HL-60 (cell line): ENCODE data around the gene SGO2.

Experiments
- DNase-seq, 2 experiments: peaks; one replicate each; pipeline ENCODE4 v3.0.0-alpha.2; 2010 to 2020; ENCODE audit warnings: low read depth in 1 of 2, low spot score in 1 of 2
- H3K27ac ChIP-seq: fragments of 250-450 bp; sonication (Bioruptor Pico); replicated peaks from 2 replicates; pipeline ENCODE4 v1.5.1; 2020; ENCODE audit warnings: mild to moderate bottlenecking, moderate library complexity
- H3K27me3 ChIP-seq: fragments of 250-450 bp; sonication (Bioruptor Pico); 2 replicates; pipeline ENCODE4 v1.5.1; 2021; ENCODE audit warnings: mild to moderate bottlenecking, moderate library complexity; ENCODE audit not compliant: insufficient read depth, poor library complexity, severe bottlenecking
- H3K4me3 ChIP-seq: replicated peaks from 2 replicates; pipeline ENCODE4 v1.5.1; 2011; ENCODE audit warnings: mild to moderate bottlenecking, control low read depth, low read length; ENCODE audit not compliant: insufficient read depth
- CTCF ChIP-seq: IDR thresholded peaks from one replicate; pipeline ENCODE4 v1.5.1; 2011; ENCODE audit warnings: low read length, control low read depth, inconsistent platforms; ENCODE audit not compliant: insufficient read depth
- GABPA ChIP-seq: IDR thresholded peaks from 2 replicates; pipeline ENCODE4 v1.6.1; 2012; ENCODE audit warnings: low read depth
- POLR2AphosphoS5 ChIP-seq: IDR thresholded peaks from 2 replicates; pipeline ENCODE4 v1.6.1; 2012; ENCODE audit warnings: low read depth
- REST ChIP-seq: IDR thresholded peaks from 2 replicates; pipeline ENCODE4 v1.6.1; 2012; ENCODE audit warnings: low read depth; ENCODE audit not compliant: insufficient replicate concordance
- SPI1 ChIP-seq: IDR thresholded peaks from 2 replicates; pipeline ENCODE4 v1.6.1; 2012; ENCODE audit warnings: low read depth, mild to moderate bottlenecking, borderline replicate concordance
- long read RNA-seq: library from polyadenylated mRNA; unstranded; transcript quantifications from one replicate; pipeline ENCODE4 v2.0.0, GENCODE V29; 2020

Gene SGO2
- long read RNA-seq, full-length matches to known transcripts, result 25 of 141 reads
- long read RNA-seq, partial matches to known transcripts, result 97 of 141 reads
- long read RNA-seq, other reads (novel, unspliced or antisense), result 19 of 141 reads

GRCh38 chr2:200525882-200526651 lies at the start of gene SGO2:
Gene SGO2 (plus strand): TSS chr2:200526207. CDS start chr2:200532976, 6,769 bp downstream.
- Histone ChIP-seq H3K4me3 (peak within 1 kb of the TSS; percentile 75), H3K27me3 (no peaks in the 10 kb centered on the region), H3K27ac (peak within 1 kb of the TSS; percentile 85)
- TF ChIP-seq POLR2AphosphoS5 (peak; percentile 82), CTCF (no peak), REST (peak; percentile 68), SPI1 (peak; percentile 51; the same call in 1 of the 2 replicates), GABPA (peak; percentile 79)
- peak; percentile 88 to 98 for DNase-seq

- no peaks in the 10 kb centered on the region for H3K27me3 ChIP-seq
- no peak overlapping the region for H3K27ac ChIP-seq
- TF ChIP-seq SPI1 (no peak), CTCF (no peak), POLR2AphosphoS5 (no peak), GABPA (no peak), REST (no peak)
- DNase-seq, result no peak
- H3K4me3 ChIP-seq, result no peak overlapping the region
Measured at GRCh38 chr2:200476836-200477235, 49.2 kb upstream of the SGO2 start.

GRCh38 chr2:200477667-200478131 lies 48.3 kb upstream of the SGO2 start:
- TF ChIP-seq REST (no peak), POLR2AphosphoS5 (no peak), CTCF (no peak), SPI1 (no peak), GABPA (no peak)
- no peaks in the 10 kb centered on the region for H3K27me3 ChIP-seq
- no peak overlapping the region for H3K27ac ChIP-seq
- no peak for DNase-seq
- H3K4me3 ChIP-seq, result no peak overlapping the region
